Measurements from ENCODE around the gene C9orf85. TPM values are rescaled to one million over a fixed set of nuclear protein-coding genes. Genes with fewer than 3 reads are reported as not detected.
"Not testable (repeated sequence)": the region's sequence is repeated elsewhere in the genome, so short reads cannot be mapped to it uniquely, and the experiment has no call there.

The C9orf85 gene
- total RNA-seq, 2 experiments from 2014 or later, result 11.0 to 11.6 TPM

- H3K4me1 Mint-ChIP-seq, DNase-seq, H3K4me3 Mint-ChIP-seq, POLR2A ChIA-PET, H3K27me3 Mint-ChIP-seq, H3K27ac Mint-ChIP-seq: not testable (repeated sequence)
- CTCF ChIA-PET, result interaction anchor here (1.3 kb wide), 1 partner anchor 15 kb away, joined by 4 read pairs; no protein-coding TSS in a partner anchor
- Mint-ChIP-seq H3K36me3 (ENCODE audit: low read depth) (peaks cover 43% of the 10 kb centered on the region), H3K9me3 (peaks cover 12% of the 10 kb centered on the region)
Measured at GRCh38 chr9:71963471-71963996, 52.1 kb downstream of the C9orf85 start.

GRCh38 chr9:71965403-71965802 lies 54.0 kb downstream of the C9orf85 start:
- no peak overlapping the region for H3K27ac Mint-ChIP-seq
- H3K9me3 Mint-ChIP-seq, result peaks cover 16% of the 10 kb centered on the region
- peaks cover 47% of the 10 kb centered on the region for H3K36me3 Mint-ChIP-seq (ENCODE audit: low read depth)
- H3K4me3 Mint-ChIP-seq, result no peak overlapping the region
- no peaks in the 10 kb centered on the region for H3K4me1 Mint-ChIP-seq
- ChIA-PET POLR2A (no interaction called here), CTCF (interaction anchor here (0.6 kb wide), 1 partner anchor 314 kb away, joined by 3 read pairs; no protein-coding TSS in a partner anchor)
- DNase-seq, result no peak
- H3K27me3 Mint-ChIP-seq, result no peaks in the 10 kb centered on the region

- Mint-ChIP-seq H3K4me3 (no peak overlapping the region), H3K27me3 (no peaks in the 10 kb centered on the region), H3K27ac (no peak overlapping the region), H3K36me3 (ENCODE audit: low read depth) (peaks cover 48% of the 10 kb centered on the region), H3K9me3 (peaks cover 16% of the 10 kb centered on the region), H3K4me1 (no peaks in the 10 kb centered on the region)
- no peak for DNase-seq
- POLR2A ChIA-PET, result no interaction called here
- CTCF ChIA-PET, result no interaction called here
Measured at GRCh38 chr9:71966601-71967000, 55.2 kb downstream of the C9orf85 start.

GRCh38 chr9:71968541-71969090 lies 57.2 kb downstream of the C9orf85 start:
- POLR2A ChIA-PET, result no interaction called here
- no peak overlapping the region for H3K4me3 Mint-ChIP-seq
- H3K9me3 Mint-ChIP-seq, result peaks cover 13% of the 10 kb centered on the region
- H3K36me3 Mint-ChIP-seq (ENCODE audit: low read depth), result peaks cover 40% of the 10 kb centered on the region
- no peak overlapping the region for H3K27ac Mint-ChIP-seq
- no peak for DNase-seq
- H3K4me1 Mint-ChIP-seq, result no peaks in the 10 kb centered on the region
- CTCF ChIA-PET, result no interaction called here
- H3K27me3 Mint-ChIP-seq, result no peaks in the 10 kb centered on the region

- Mint-ChIP-seq H3K9me3 (no peaks in the 10 kb centered on the region), H3K4me3 (no peak overlapping the region), H3K27ac (no peak overlapping the region), H3K27me3 (no peaks in the 10 kb centered on the region), H3K4me1 (no peaks in the 10 kb centered on the region), H3K36me3 (ENCODE audit: low read depth) (peaks cover 7% of the 10 kb centered on the region)
- DNase-seq, result no peak
- CTCF ChIA-PET, result interaction anchor here (0.6 kb wide), 1 partner anchor 169 kb away, joined by 3 read pairs; no protein-coding TSS in a partner anchor
- POLR2A ChIA-PET, result no interaction called here
Measured at GRCh38 chr9:71975833-71976232, 64.4 kb downstream of the C9orf85 start.

- no peaks in the 10 kb centered on the region for H3K27me3 Mint-ChIP-seq
- no peaks in the 10 kb centered on the region for H3K9me3 Mint-ChIP-seq
- ChIA-PET CTCF (interaction anchor here (0.6 kb wide), 1 partner anchor 855 kb away, joined by 4 read pairs; no protein-coding TSS in a partner anchor), POLR2A (no interaction called here)
- H3K4me1 Mint-ChIP-seq, result no peaks in the 10 kb centered on the region
- no peak overlapping the region for H3K27ac Mint-ChIP-seq
- peaks cover 6% of the 10 kb centered on the region for H3K36me3 Mint-ChIP-seq (ENCODE audit: low read depth)
- no peak overlapping the region for H3K4me3 Mint-ChIP-seq
- DNase-seq, result no peak
Measured at GRCh38 chr9:71977003-71977402, 65.6 kb downstream of the C9orf85 start.

GRCh38 chr9:71980266-71981190 lies 69.1 kb downstream of the C9orf85 start:
- H3K9me3 Mint-ChIP-seq, result no peaks in the 10 kb centered on the region
- H3K4me1 Mint-ChIP-seq, result no peaks in the 10 kb centered on the region
- no peak for DNase-seq
- CTCF ChIA-PET, result interaction anchor here (0.7 kb wide), 1 partner anchor 183 kb away, joined by 3 read pairs; no protein-coding TSS in a partner anchor
- H3K4me3 Mint-ChIP-seq, result no peak overlapping the region
- POLR2A ChIA-PET, result no interaction called here
- H3K36me3 Mint-ChIP-seq (ENCODE audit: low read depth), result no peaks in the 10 kb centered on the region
- no peak overlapping the region for H3K27ac Mint-ChIP-seq
- no peaks in the 10 kb centered on the region for H3K27me3 Mint-ChIP-seq

- ChIA-PET POLR2A (no interaction called here), CTCF (interaction anchor here (0.7 kb wide), 2 partner anchors 20 to 25 kb away, joined by 3 read pairs; no protein-coding TSS in a partner anchor)
- DNase-seq, result no peak
- H3K27ac Mint-ChIP-seq, result no peak overlapping the region
- H3K4me3 Mint-ChIP-seq, result no peak overlapping the region
- H3K36me3 Mint-ChIP-seq (ENCODE audit: low read depth), result no peaks in the 10 kb centered on the region
- no peaks in the 10 kb centered on the region for H3K27me3 Mint-ChIP-seq
- no peaks in the 10 kb centered on the region for H3K4me1 Mint-ChIP-seq
- H3K9me3 Mint-ChIP-seq, result no peaks in the 10 kb centered on the region
Measured at GRCh38 chr9:71981944-71982343, 70.5 kb downstream of the C9orf85 start.

- Mint-ChIP-seq H3K27ac (no peak overlapping the region), H3K27me3 (no peaks in the 10 kb centered on the region), H3K4me3 (no peak overlapping the region), H3K4me1 (no peaks in the 10 kb centered on the region), H3K36me3 (ENCODE audit: low read depth) (no peaks in the 10 kb centered on the region), H3K9me3 (no peaks in the 10 kb centered on the region)
- CTCF ChIA-PET, result no interaction called here
- POLR2A ChIA-PET, result no interaction called here
- DNase-seq, result no peak
Measured at GRCh38 chr9:71984403-71984802, 73.0 kb downstream of the C9orf85 start.

- no peak for DNase-seq
- H3K4me1 Mint-ChIP-seq, result no peaks in the 10 kb centered on the region
- H3K36me3 Mint-ChIP-seq (ENCODE audit: low read depth), result no peaks in the 10 kb centered on the region
- CTCF ChIA-PET, result no interaction called here
- H3K27me3 Mint-ChIP-seq, result no peaks in the 10 kb centered on the region
- no peaks in the 10 kb centered on the region for H3K9me3 Mint-ChIP-seq
- POLR2A ChIA-PET, result no interaction called here
- H3K4me3 Mint-ChIP-seq, result no peak overlapping the region
- H3K27ac Mint-ChIP-seq, result no peak overlapping the region
Measured at GRCh38 chr9:71984831-71985281, 73.4 kb downstream of the C9orf85 start.

GRCh38 chr9:71985297-71985911 lies 74.0 kb downstream of the C9orf85 start:
- no peaks in the 10 kb centered on the region for H3K9me3 Mint-ChIP-seq
- no peaks in the 10 kb centered on the region for H3K4me1 Mint-ChIP-seq
- CTCF ChIA-PET, result no interaction called here
- H3K4me3 Mint-ChIP-seq, result no peak overlapping the region
- no peaks in the 10 kb centered on the region for H3K36me3 Mint-ChIP-seq (ENCODE audit: low read depth)
- POLR2A ChIA-PET, result no interaction called here
- DNase-seq, result no peak
- no peaks in the 10 kb centered on the region for H3K27me3 Mint-ChIP-seq
- no peak overlapping the region for H3K27ac Mint-ChIP-seq

GRCh38 chr9:71986900-71987299 lies 75.5 kb downstream of the C9orf85 start:
- no peak for DNase-seq
- no peak overlapping the region for H3K27ac Mint-ChIP-seq
- POLR2A ChIA-PET, result no interaction called here
- no peaks in the 10 kb centered on the region for H3K4me1 Mint-ChIP-seq
- H3K36me3 Mint-ChIP-seq (ENCODE audit: low read depth), result no peaks in the 10 kb centered on the region
- H3K4me3 Mint-ChIP-seq, result no peak overlapping the region
- CTCF ChIA-PET, result no interaction called here
- no peaks in the 10 kb centered on the region for H3K27me3 Mint-ChIP-seq
- no peaks in the 10 kb centered on the region for H3K9me3 Mint-ChIP-seq

Measured in activated CD4-positive, alpha-beta T cell treated with anti-CD3 and anti-CD28 coated beads, Interleukin-2, amount 10 ng/mL, durations not matched to agents 7 days and 5 days (primary cell).